ENCODE data around the gene MYO1G. TPM values are rescaled to one million over a fixed set of nuclear protein-coding genes. Genes with fewer than 3 reads are reported as not detected.
"Not testable (repeated sequence)": the region's sequence is repeated elsewhere in the genome, so short reads cannot be mapped to it uniquely, and the experiment has no call there.

Gene MYO1G
- total RNA-seq, 2 experiments from 2014 or later = 572 to 576 TPM

GRCh38 chr7:44995555-44996493 is 17.0 kb upstream of the MYO1G start:
- Mint-ChIP-seq H3K4me3 (peak overlapping the region; percentile 26), H3K9me3 (no peaks in the 10 kb centered on the region), H3K4me1 (peaks cover 52% of the 10 kb centered on the region), H3K27me3 (no peaks in the 10 kb centered on the region), H3K36me3 (ENCODE audit: low read depth) (peaks cover 5% of the 10 kb centered on the region), H3K27ac (peak overlapping the region; percentile 80)
- POLR2A ChIA-PET = interaction anchor here (0.8 to 10.5 kb wide), 12 partner anchors 16 to 951 kb away, joined by 3 to 493 read pairs (median 4); partner anchors contain the start of genes DBNL, H2AZ2, MYO1G and TBRG4
- DNase-seq = no peak
- CTCF ChIA-PET = interaction anchor here (1.0 to 8.0 kb wide), 6 partner anchors 9 to 140 kb away, joined by 4 to 88 read pairs (median 5); partner anchors contain the start of gene MYO1G

- ChIA-PET CTCF (interaction anchor here (1.5 to 8.0 kb wide), 3 partner anchors 9 to 20 kb away, joined by 4 to 88 read pairs (median 7); no protein-coding TSS in a partner anchor), POLR2A (interaction anchor here (1.0 to 26.2 kb wide), 9 partner anchors 9 to 116 kb away, joined by 4 to 517 read pairs (median 7); partner anchors contain the start of genes MYO1G and TBRG4)
These were observed 16.2 kb upstream of the MYO1G start for GRCh38 chr7:44994877-44995554.

GRCh38 chr7:44992004-44992795 is 13.4 kb upstream of the MYO1G start:
- not testable (repeated sequence) for DNase-seq; H3K27me3 Mint-ChIP-seq; H3K4me3 Mint-ChIP-seq; H3K36me3 Mint-ChIP-seq (ENCODE audit: low read depth); H3K27ac Mint-ChIP-seq; H3K9me3 Mint-ChIP-seq
- H3K4me1 Mint-ChIP-seq = peaks cover 63% of the 10 kb centered on the region
- POLR2A ChIA-PET = interaction anchor here (0.7 to 26.2 kb wide), 5 partner anchors 9 to 120 kb away, joined by 3 to 517 read pairs (median 4); partner anchors contain the start of genes MYO1G and TBRG4
- CTCF ChIA-PET = interaction anchor here (0.6 to 1.7 kb wide), 3 partner anchors 18 to 144 kb away, joined by 3 to 5 read pairs (median 4); no protein-coding TSS in a partner anchor

More at GRCh38 chr7:44994877-44995554, 16.2 kb upstream of the MYO1G start:
- peaks cover 54% of the 10 kb centered on the region for H3K4me1 Mint-ChIP-seq
- no peak for DNase-seq
- no peaks in the 10 kb centered on the region for H3K27me3 Mint-ChIP-seq
- peak overlapping the region; percentile 26 for H3K4me3 Mint-ChIP-seq
- peaks cover 5% of the 10 kb centered on the region for H3K36me3 Mint-ChIP-seq (ENCODE audit: low read depth)
- H3K27ac Mint-ChIP-seq = peak overlapping the region; percentile 80
- H3K9me3 Mint-ChIP-seq = no peaks in the 10 kb centered on the region

GRCh38 chr7:44990109-44991023 is 11.6 kb upstream of the MYO1G start:
- H3K9me3 Mint-ChIP-seq = no peaks in the 10 kb centered on the region

GRCh38 chr7:44989132-44989531 is 10.3 kb upstream of the MYO1G start:
- H3K27ac Mint-ChIP-seq = no peak overlapping the region
- no peaks in the 10 kb centered on the region for H3K27me3 Mint-ChIP-seq
- H3K4me1 Mint-ChIP-seq = peaks cover 60% of the 10 kb centered on the region
- H3K36me3 Mint-ChIP-seq (ENCODE audit: low read depth) = peaks cover 33% of the 10 kb centered on the region
- ChIA-PET POLR2A (interaction anchor here (0.7 to 26.2 kb wide), 7 partner anchors 11 to 123 kb away, joined by 3 to 517 read pairs (median 3); partner anchors contain the start of genes CCM2 and MYO1G), CTCF (interaction anchor here (1.5 kb wide), 1 partner anchor 9 kb away, joined by 8 read pairs; no protein-coding TSS in a partner anchor)
- DNase-seq = no peak
- no peak overlapping the region for H3K4me3 Mint-ChIP-seq
- H3K9me3 Mint-ChIP-seq = no peaks in the 10 kb centered on the region

More at GRCh38 chr7:44990109-44991023, 11.6 kb upstream of the MYO1G start:
- Mint-ChIP-seq H3K4me3 (no peak overlapping the region), H3K4me1 (peaks cover 60% of the 10 kb centered on the region), H3K27me3 (no peaks in the 10 kb centered on the region), H3K27ac (no peak overlapping the region), H3K36me3 (ENCODE audit: low read depth) (peaks cover 21% of the 10 kb centered on the region)
- CTCF ChIA-PET = interaction anchor here (1.1 kb wide), 1 partner anchor 9 kb away, joined by 4 read pairs; the partner anchor contains the start of gene CCM2
- DNase-seq = no peak
- POLR2A ChIA-PET = interaction anchor here (1.2 to 26.2 kb wide), 4 partner anchors 10 to 122 kb away, joined by 3 to 517 read pairs (median 248); partner anchors contain the start of genes CCM2, MYO1G and TBRG4

- Mint-ChIP-seq H3K4me1 (peaks cover 61% of the 10 kb centered on the region), H3K27me3 (no peaks in the 10 kb centered on the region), H3K27ac (no peak overlapping the region), H3K36me3 (ENCODE audit: low read depth) (peaks cover 38% of the 10 kb centered on the region), H3K9me3 (no peaks in the 10 kb centered on the region), H3K4me3 (no peak overlapping the region)
- POLR2A ChIA-PET = interaction anchor here (0.7 to 26.2 kb wide), 6 partner anchors 11 to 123 kb away, joined by 3 to 517 read pairs (median 3); partner anchors contain the start of genes CCM2 and MYO1G
- CTCF ChIA-PET = interaction anchor here (0.5 to 1.5 kb wide), 2 partner anchors 10 to 23 kb away, joined by 3 to 8 read pairs; no protein-coding TSS in a partner anchor
- DNase-seq = no peak
These were observed 9.9 kb upstream of the MYO1G start for GRCh38 chr7:44988701-44989100.

- POLR2A ChIA-PET = interaction anchor here (1.1 to 26.2 kb wide), 5 partner anchors 12 to 124 kb away, joined by 3 to 517 read pairs (median 412); partner anchors contain the start of genes CCM2 and MYO1G
- CTCF ChIA-PET = interaction anchor here (0.5 to 1.0 kb wide), 2 partner anchors 23 to 148 kb away, joined by 3 read pairs; no protein-coding TSS in a partner anchor
- Mint-ChIP-seq H3K4me3 (peak overlapping the region; percentile 99), H3K4me1 (peaks cover 66% of the 10 kb centered on the region), H3K27me3 (no peaks in the 10 kb centered on the region), H3K9me3 (no peaks in the 10 kb centered on the region), H3K36me3 (ENCODE audit: low read depth) (peaks cover 44% of the 10 kb centered on the region), H3K27ac (peak overlapping the region; percentile 96)
- no peak for DNase-seq
These were observed 9.2 kb upstream of the MYO1G start for GRCh38 chr7:44987996-44988395.

GRCh38 chr7:44987457-44987856 is 8.6 kb upstream of the MYO1G start:
- ChIA-PET CTCF (interaction anchor here (0.7 to 1.0 kb wide), 2 partner anchors 9 to 148 kb away, joined by 3 read pairs; partner anchors contain the start of gene MYO1G), POLR2A (interaction anchor here (0.6 to 26.2 kb wide), 5 partner anchors 13 to 46 kb away, joined by 3 to 517 read pairs (median 412); partner anchors contain the start of genes CCM2 and MYO1G)
- DNase-seq = no peak
- Mint-ChIP-seq H3K4me3 (peak overlapping the region; percentile 99), H3K27me3 (no peaks in the 10 kb centered on the region), H3K4me1 (peaks cover 67% of the 10 kb centered on the region), H3K36me3 (ENCODE audit: low read depth) (peaks cover 45% of the 10 kb centered on the region), H3K27ac (peak overlapping the region; percentile 96), H3K9me3 (no peaks in the 10 kb centered on the region)

- no peaks in the 10 kb centered on the region for H3K27me3 Mint-ChIP-seq
- ChIA-PET CTCF (interaction anchor here (0.7 to 1.7 kb wide), 9 partner anchors 8 to 150 kb away, joined by 3 to 6 read pairs (median 4); no protein-coding TSS in a partner anchor), POLR2A (interaction anchor here (0.6 to 26.2 kb wide), 14 partner anchors 8 to 497 kb away, joined by 3 to 517 read pairs (median 5); partner anchors contain the start of genes CCM2, MYO1G, OGDH and PURB)
- H3K4me1 Mint-ChIP-seq = peaks cover 73% of the 10 kb centered on the region
- no peaks in the 10 kb centered on the region for H3K9me3 Mint-ChIP-seq
- H3K36me3 Mint-ChIP-seq (ENCODE audit: low read depth) = peaks cover 54% of the 10 kb centered on the region
- peak; percentile 96 for DNase-seq
- peak overlapping the region; percentile 96 for H3K27ac Mint-ChIP-seq
- peak overlapping the region; percentile 99 for H3K4me3 Mint-ChIP-seq
These were observed 7.6 kb upstream of the MYO1G start for GRCh38 chr7:44986218-44987053.

- Mint-ChIP-seq H3K27ac (peak overlapping the region; percentile 96), H3K27me3 (no peaks in the 10 kb centered on the region), H3K9me3 (no peaks in the 10 kb centered on the region), H3K4me1 (peaks cover 77% of the 10 kb centered on the region), H3K4me3 (peak overlapping the region; percentile 99), H3K36me3 (ENCODE audit: low read depth) (peaks cover 54% of the 10 kb centered on the region)
- ChIA-PET POLR2A (interaction anchor here (0.6 to 26.2 kb wide), 14 partner anchors 8 to 496 kb away, joined by 3 to 517 read pairs (median 5); partner anchors contain the start of genes CCM2, MYO1G, OGDH and PURB), CTCF (interaction anchor here (0.7 to 1.7 kb wide), 8 partner anchors 8 to 150 kb away, joined by 3 to 6 read pairs (median 4); no protein-coding TSS in a partner anchor)
- DNase-seq = no peak
These were observed 7.0 kb upstream of the MYO1G start for GRCh38 chr7:44985900-44986217.

Measured in activated CD4-positive, alpha-beta memory T cell treated with anti-CD3 and anti-CD28 coated beads, Interleukin-2, amount 10 ng/mL, durations not matched to agents 7 days and 5 days (primary cell).